K562 (cell line): ENCODE data around the gene AREL1. TPM values are rescaled to one million over a fixed set of nuclear protein-coding genes. Genes with fewer than 3 reads are reported as not detected.

Source experiments
- CBX3 ChIP-seq, 2 experiments: IDR thresholded peaks; 1 replicate in 1 of 2; 2 replicates in 1 of 2; pipeline ENCODE4 v1.6.1; 2012; ENCODE audit warnings: inconsistent platforms in 2 of 2, low read length in 2 of 2, borderline replicate concordance in 1 of 2, control low read depth in 1 of 2
- CEBPG ChIP-seq, 3 experiments: fragments of 200-800 bp in 1 of 3; sonication (Bioruptor generic) in 1 of 3; sonication (generic) in 1 of 3; formaldehyde crosslinking in 1 of 3; IDR thresholded peaks in 2 of 3; conservative IDR thresholded peaks in 1 of 3; 2 replicates each; pipeline versions ENCODE4 v1.6.1 to v1.8.0; 2016 to 2022; ENCODE audit warnings: missing compliant biosample characterization in 2 of 3, missing genetic modification characterization in 2 of 3, mild to moderate bottlenecking in 1 of 3, missing genetic modification reagents in 1 of 3
- HCFC1 ChIP-seq: IDR thresholded peaks from 2 replicates; pipeline ENCODE4 v1.6.1; 2012; ENCODE audit warnings: low read depth, low read length, improper control_type of control experiment
- HDAC6 ChIP-seq: IDR thresholded peaks from 2 replicates; pipeline ENCODE4 v1.6.1; 2012; ENCODE audit warnings: low read depth, mild to moderate bottlenecking, control low read depth, inconsistent platforms, low read length, moderate library complexity
- NFE2L1 ChIP-seq: fragments of 450-650 bp; IDR thresholded peaks from 2 replicates; pipeline ENCODE4 v1.6.1; 2016; ENCODE audit warnings: missing genetic modification characterization, low read depth, mild to moderate bottlenecking, missing compliant biosample characterization, moderate library complexity, borderline replicate concordance
- POLR2AphosphoS5 ChIP-seq: IDR thresholded peaks from 2 replicates; pipeline ENCODE4 v1.6.1; 2011; ENCODE audit warnings: mild to moderate bottlenecking, low read depth, low read length, moderate library complexity; ENCODE audit not compliant: control insufficient read depth, insufficient read depth
- PTRF ChIP-seq: fragments of 450-650 bp; IDR thresholded peaks from 2 replicates; pipeline ENCODE4 v1.6.1; 2016; ENCODE audit warnings: mild to moderate bottlenecking, missing genetic modification characterization, missing compliant biosample characterization
- RAD51 ChIP-seq: fragments of 450-650 bp; IDR thresholded peaks from 2 replicates; pipeline ENCODE4 v1.7.1; 2016; ENCODE audit warnings: low read depth, mild to moderate bottlenecking, borderline replicate concordance
- SIN3A ChIP-seq, 2 experiments: fragments of 150-350 bp in 1 of 2; IDR thresholded peaks; 2 replicates each; pipeline ENCODE4 v1.6.1; 2011 to 2016; ENCODE audit warnings: borderline replicate concordance in 2 of 2, low read depth in 2 of 2, low read length in 2 of 2, mild to moderate bottlenecking in 2 of 2, moderate library complexity in 2 of 2; ENCODE audit not compliant: control insufficient read depth in 1 of 2
- SMAD4 ChIP-seq: fragments of 250-450 bp; sonication (Bioruptor Pico); conservative IDR thresholded peaks from 2 replicates; pipeline ENCODE4 v1.8.0; 2021; ENCODE audit warnings: inconsistent platforms, mild to moderate bottlenecking, moderate library complexity
- TAF7 ChIP-seq: fragments of 450-650 bp; IDR thresholded peaks from 2 replicates; pipeline ENCODE4 v1.6.1; 2016; ENCODE audit warnings: missing genetic modification characterization, missing compliant biosample characterization
- TFAM ChIP-seq: fragments of 250-450 bp; sonication (Bioruptor Pico); conservative IDR thresholded peaks from 2 replicates; pipeline ENCODE4 v1.5.0; 2021; ENCODE audit warnings: mild to moderate bottlenecking, moderate library complexity
- ZC3H8 ChIP-seq: fragments of 450-650 bp; IDR thresholded peaks from 2 replicates; pipeline ENCODE4 v1.6.1; 2017
- ZNF121 ChIP-seq: sonication (generic); formaldehyde crosslinking; conservative IDR thresholded peaks from 2 replicates; pipeline ENCODE4 v1.8.0; 2022; ENCODE audit warnings: missing genetic modification reagents
- ZNF239 ChIP-seq: fragments of 250-450 bp; sonication (Bioruptor Pico); IDR thresholded peaks from 2 replicates; pipeline ENCODE4 v1.4.0; 2020; ENCODE audit warnings: mild to moderate bottlenecking
- ZNF584 ChIP-seq: fragments of 200-800 bp; sonication (Bioruptor generic); IDR thresholded peaks from 2 replicates; pipeline ENCODE4 v1.6.1; 2016; ENCODE audit warnings: low read depth, mild to moderate bottlenecking, missing genetic modification characterization, missing compliant biosample characterization
- polyA plus RNA-seq, 8 experiments: library from polyadenylated mRNA; depleted of rRNA in 4 of 8; stranded (reverse) in 5 of 8; unstranded in 3 of 8; fragments of >200 nt; fragmentation: Nextera tagmentation in 2 of 8; fragmentation: Illumina TruSeq in 1 of 8; extraction: Ambion mirVana in 2 of 8; extraction: Trizol in 1 of 8; gene quantifications; 2 replicates each; pipeline versions ENCODE4 v1.2.1 to v1.2.3, GENCODE V29; 2011 to 2014; ENCODE audit warnings: inconsistent platforms in 1 of 8, missing spikeins in 1 of 8
- total RNA-seq, 7 experiments: library from RNA; depleted of rRNA in 6 of 7; stranded (reverse); fragments of >200 nt in 6 of 7; fragmentation: Illumina TruSeq in 2 of 7; extraction: Trizol in 2 of 7; gene quantifications; 2 replicates each; pipeline versions ENCODE4 v1.2.1 to v1.2.3, GENCODE V29; 2011 to 2021; ENCODE audit warnings: low replicate concordance in 1 of 7
- TF ChIP-seq, protein P1 (sequence below), 2 experiments: fragments of 450-650 bp; IDR thresholded peaks; 2 replicates each; pipeline ENCODE4 v1.6.1; 2016
- TF ChIP-seq, protein P2 (sequence below): fragments of 200-800 bp; sonication (Bioruptor generic); IDR thresholded peaks from 2 replicates; pipeline ENCODE4 v1.6.1; 2016; ENCODE audit warnings: missing genetic modification characterization, missing compliant biosample characterization
- TF ChIP-seq, protein P3 (sequence below), 3 experiments: fragments of 200-800 bp in 1 of 3; sonication (Bioruptor generic) in 1 of 3; sonication (generic) in 1 of 3; formaldehyde crosslinking in 1 of 3; IDR thresholded peaks; 2 replicates each; pipeline versions ENCODE4 v1.6.1 to v1.8.0; 2016 to 2022; ENCODE audit warnings: mild to moderate bottlenecking in 2 of 3, missing compliant biosample characterization in 2 of 3, missing genetic modification characterization in 2 of 3, missing genetic modification reagents in 1 of 3

Gene AREL1
- total and polyA plus RNA-seq, 9 of the 15 experiments (the other 6 are each of a cell fraction or from before 2014, with no cell fraction given), result 6.0 to 24.8 (median 16.6) TPM

DNA sequence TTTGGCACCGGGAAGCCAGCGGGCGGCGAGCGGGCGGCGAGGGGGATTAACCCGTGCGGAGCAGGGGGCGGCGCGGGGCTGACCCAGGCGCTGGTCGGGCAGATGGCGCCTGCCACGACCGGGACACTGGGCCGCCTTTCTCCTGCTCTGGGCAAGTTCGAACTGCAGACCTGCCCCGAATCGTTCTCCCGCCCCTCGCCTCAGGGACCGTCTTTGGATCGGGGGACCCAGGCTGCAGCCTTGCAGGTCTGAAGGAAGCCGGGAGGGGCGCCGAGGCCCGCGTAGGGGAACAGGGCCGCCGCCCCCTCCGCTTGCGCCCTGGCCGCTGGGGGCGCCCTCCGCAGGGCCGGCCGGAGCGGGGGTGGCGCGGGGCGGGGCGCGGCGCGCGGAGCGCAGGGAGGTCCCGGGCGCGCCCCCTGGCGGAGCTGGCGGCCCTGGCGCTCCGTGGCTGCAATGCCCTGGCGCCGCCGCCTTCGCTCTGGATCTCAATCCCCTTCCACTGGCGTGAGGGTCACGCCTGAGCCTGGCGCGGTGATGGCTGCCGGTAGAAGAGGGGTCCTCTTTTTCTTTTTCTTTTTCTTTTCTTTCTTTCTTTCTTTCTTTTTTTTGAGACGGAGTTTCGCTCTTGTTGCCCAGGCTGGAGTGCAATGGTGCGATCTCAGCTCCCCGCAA, 100.4 kb downstream of the AREL1 start (continued):
- TF ChIP-seq, protein P1, sequence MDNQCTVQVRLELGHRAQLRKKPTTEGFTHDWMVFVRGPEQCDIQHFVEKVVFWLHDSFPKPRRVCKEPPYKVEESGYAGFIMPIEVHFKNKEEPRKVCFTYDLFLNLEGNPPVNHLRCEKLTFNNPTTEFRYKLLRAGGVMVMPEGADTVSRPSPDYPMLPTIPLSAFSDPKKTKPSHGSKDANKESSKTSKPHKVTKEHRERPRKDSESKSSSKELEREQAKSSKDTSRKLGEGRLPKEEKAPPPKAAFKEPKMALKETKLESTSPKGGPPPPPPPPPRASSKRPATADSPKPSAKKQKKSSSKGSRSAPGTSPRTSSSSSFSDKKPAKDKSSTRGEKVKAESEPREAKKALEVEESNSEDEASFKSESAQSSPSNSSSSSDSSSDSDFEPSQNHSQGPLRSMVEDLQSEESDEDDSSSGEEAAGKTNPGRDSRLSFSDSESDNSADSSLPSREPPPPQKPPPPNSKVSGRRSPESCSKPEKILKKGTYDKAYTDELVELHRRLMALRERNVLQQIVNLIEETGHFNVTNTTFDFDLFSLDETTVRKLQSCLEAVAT (IDR thresholded peaks at IDR 0.05), result peak in 1 of 2 experiments; percentile 60; a peak in 1 of 4 replicates
- TF ChIP-seq SIN3A (IDR thresholded peaks at IDR 0.05; ENCODE audit: borderline replicate concordance in 2 of 2, control insufficient read depth in 1 of 2, low read depth in 2 of 2, low read length in 2 of 2), result peak in 1 of 2 experiments; percentile 8; a peak in 1 of 4 replicates
- TF ChIP-seq ZNF121 (CRISPR knock-in tag), result no peak
- TF ChIP-seq TAF7 (tag), result no peak
- no peak for TF ChIP-seq POLR2AphosphoS5
- TF ChIP-seq CBX3 (IDR thresholded peaks at IDR 0.05; ENCODE audit: borderline replicate concordance in 1 of 2, low read length in 2 of 2), result no peak
- TF ChIP-seq HCFC1, result no peak
- TF ChIP-seq, protein P2, sequence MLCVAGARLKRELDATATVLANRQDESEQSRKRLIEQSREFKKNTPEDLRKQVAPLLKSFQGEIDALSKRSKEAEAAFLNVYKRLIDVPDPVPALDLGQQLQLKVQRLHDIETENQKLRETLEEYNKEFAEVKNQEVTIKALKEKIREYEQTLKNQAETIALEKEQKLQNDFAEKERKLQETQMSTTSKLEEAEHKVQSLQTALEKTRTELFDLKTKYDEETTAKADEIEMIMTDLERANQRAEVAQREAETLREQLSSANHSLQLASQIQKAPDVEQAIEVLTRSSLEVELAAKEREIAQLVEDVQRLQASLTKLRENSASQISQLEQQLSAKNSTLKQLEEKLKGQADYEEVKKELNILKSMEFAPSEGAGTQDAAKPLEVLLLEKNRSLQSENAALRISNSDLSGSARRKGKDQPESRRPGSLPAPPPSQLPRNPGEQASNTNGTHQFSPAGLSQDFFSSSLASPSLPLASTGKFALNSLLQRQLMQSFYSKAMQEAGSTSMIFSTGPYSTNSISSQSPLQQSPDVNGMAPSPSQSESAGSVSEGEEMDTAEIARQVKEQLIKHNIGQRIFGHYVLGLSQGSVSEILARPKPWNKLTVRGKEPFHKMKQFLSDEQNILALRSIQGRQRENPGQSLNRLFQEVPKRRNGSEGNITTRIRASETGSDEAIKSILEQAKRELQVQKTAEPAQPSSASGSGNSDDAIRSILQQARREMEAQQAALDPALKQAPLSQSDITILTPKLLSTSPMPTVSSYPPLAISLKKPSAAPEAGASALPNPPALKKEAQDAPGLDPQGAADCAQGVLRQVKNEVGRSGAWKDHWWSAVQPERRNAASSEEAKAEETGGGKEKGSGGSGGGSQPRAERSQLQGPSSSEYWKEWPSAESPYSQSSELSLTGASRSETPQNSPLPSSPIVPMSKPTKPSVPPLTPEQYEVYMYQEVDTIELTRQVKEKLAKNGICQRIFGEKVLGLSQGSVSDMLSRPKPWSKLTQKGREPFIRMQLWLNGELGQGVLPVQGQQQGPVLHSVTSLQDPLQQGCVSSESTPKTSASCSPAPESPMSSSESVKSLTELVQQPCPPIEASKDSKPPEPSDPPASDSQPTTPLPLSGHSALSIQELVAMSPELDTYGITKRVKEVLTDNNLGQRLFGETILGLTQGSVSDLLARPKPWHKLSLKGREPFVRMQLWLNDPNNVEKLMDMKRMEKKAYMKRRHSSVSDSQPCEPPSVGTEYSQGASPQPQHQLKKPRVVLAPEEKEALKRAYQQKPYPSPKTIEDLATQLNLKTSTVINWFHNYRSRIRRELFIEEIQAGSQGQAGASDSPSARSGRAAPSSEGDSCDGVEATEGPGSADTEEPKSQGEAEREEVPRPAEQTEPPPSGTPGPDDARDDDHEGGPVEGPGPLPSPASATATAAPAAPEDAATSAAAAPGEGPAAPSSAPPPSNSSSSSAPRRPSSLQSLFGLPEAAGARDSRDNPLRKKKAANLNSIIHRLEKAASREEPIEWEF (CRISPR knock-in tag), result no peak
- no peak for TF ChIP-seq RAD51
- TF ChIP-seq ZNF584 (CRISPR knock-in tag), result no peak
- no peak for TF ChIP-seq CEBPG (CRISPR knock-in tag; IDR thresholded peaks at IDR 0.05)
- no peak for TF ChIP-seq CEBPG (tag; conservative IDR thresholded peaks at IDR 0.05 in 1 of 2, IDR thresholded peaks at IDR 0.05 in 1 of 2)
- no peak for TF ChIP-seq ZNF239 (CRISPR knock-in tag)
- no peak for TF ChIP-seq ZC3H8
- TF ChIP-seq, protein P3, sequence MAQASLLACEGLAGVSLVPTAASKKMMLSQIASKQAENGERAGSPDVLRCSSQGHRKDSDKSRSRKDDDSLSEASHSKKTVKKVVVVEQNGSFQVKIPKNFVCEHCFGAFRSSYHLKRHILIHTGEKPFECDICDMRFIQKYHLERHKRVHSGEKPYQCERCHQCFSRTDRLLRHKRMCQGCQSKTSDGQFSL (CRISPR knock-in tag; IDR thresholded peaks at IDR 0.05), result 0 out of 2 replicates have a peak, but pooled peaks have one; percentile 37
- TF ChIP-seq, protein P3 (tag; IDR thresholded peaks at IDR 0.05), result no peak
- no peak for TF ChIP-seq HDAC6
- no peak for TF ChIP-seq PTRF
- TF ChIP-seq SMAD4, result no peak
- TF ChIP-seq NFE2L1 (tag), result no peak
- no peak for TF ChIP-seq TFAM
